ENCODE data around the gene PPIL3. TPM values are rescaled to one million over a fixed set of nuclear protein-coding genes. Genes with fewer than 3 reads are reported as not detected.

PPIL3 gene
- polyA plus RNA-seq, 3 donors = 12.3 to 34.6 (median 20.4) TPM

GRCh38 chr2:200863782-200864175 lies 25.1 kb downstream of the PPIL3 start:
- Histone ChIP-seq H3K27ac (ENCODE audit: low read depth in 1 of 2, low read length in 2 of 2) (peak overlapping the region; percentile 100), H3K36me3 (replicated peaks in 1 of 2; ENCODE audit: control insufficient read depth in 1 of 2, insufficient read depth in 2 of 2, low read length in 2 of 2) (peaks cover 24 to 28% of the 10 kb centered on the region in 2 donors), H3K27me3 (ENCODE audit: control insufficient read depth in 2 of 2, insufficient read depth in 2 of 2, low read length in 2 of 2) (no peaks in the 10 kb centered on the region), H3K4me3 (replicated peaks in 1 of 3; ENCODE audit: low read depth in 2 of 3, low read length in 3 of 3) (peak overlapping the region; percentile 79 to 88 (median 86)), H4K20me1 (ENCODE audit: insufficient read depth, low read length) (peaks cover 53% of the 10 kb centered on the region), H3K9ac (ENCODE audit: insufficient read depth, low read length, poor library complexity, severe bottlenecking) (peak overlapping the region; percentile 100), H3K79me2 (ENCODE audit: insufficient read depth, low read length) (peaks cover 74% of the 10 kb centered on the region), H2AFZ (ENCODE audit: insufficient read depth, low read depth, low read length, poor library complexity, severe bottlenecking) (no peak overlapping the region), H3K9me3 (replicated peaks in 1 of 2; ENCODE audit: control insufficient read depth in 1 of 2, insufficient read depth in 1 of 2, low read length in 2 of 2) (no peaks in the 10 kb centered on the region), H3K4me2 (replicated peaks; ENCODE audit: extremely low read depth, low read length, poor library complexity, severe bottlenecking) (peak overlapping the region; percentile 81), H3K4me1 (ENCODE audit: control insufficient read depth in 1 of 2, insufficient read depth in 2 of 2, low read length in 2 of 2) (peaks cover 40 to 59% of the 10 kb centered on the region in 2 donors)
- H3K4me3 Mint-ChIP-seq = peak overlapping the region; percentile 89 to 97
- peaks cover 44% of the 10 kb centered on the region for H3K4me1 Mint-ChIP-seq
- peak overlapping the region; percentile 98 to 100 (median 100) for H3K27ac Mint-ChIP-seq
- H3K27me3 Mint-ChIP-seq (ENCODE audit: low read depth in 3 of 3) = no peaks in the 10 kb centered on the region
- intact Hi-C loops (cut with micrococcal nuclease) = loop anchor here (2.0 to 10.0 kb wide), 4 partner anchors 25 to 229 kb away; partner anchors contain the start of genes BZW1 (in 2 of the 2), NIF3L1 (in 1 of the 2) and PPIL3 (in 1 of the 2)
- H3K9me3 Mint-ChIP-seq = peaks cover 0 to 1% (median 0%) of the 10 kb centered on the region in 7 donors
- TF ChIP-seq, protein P1, sequence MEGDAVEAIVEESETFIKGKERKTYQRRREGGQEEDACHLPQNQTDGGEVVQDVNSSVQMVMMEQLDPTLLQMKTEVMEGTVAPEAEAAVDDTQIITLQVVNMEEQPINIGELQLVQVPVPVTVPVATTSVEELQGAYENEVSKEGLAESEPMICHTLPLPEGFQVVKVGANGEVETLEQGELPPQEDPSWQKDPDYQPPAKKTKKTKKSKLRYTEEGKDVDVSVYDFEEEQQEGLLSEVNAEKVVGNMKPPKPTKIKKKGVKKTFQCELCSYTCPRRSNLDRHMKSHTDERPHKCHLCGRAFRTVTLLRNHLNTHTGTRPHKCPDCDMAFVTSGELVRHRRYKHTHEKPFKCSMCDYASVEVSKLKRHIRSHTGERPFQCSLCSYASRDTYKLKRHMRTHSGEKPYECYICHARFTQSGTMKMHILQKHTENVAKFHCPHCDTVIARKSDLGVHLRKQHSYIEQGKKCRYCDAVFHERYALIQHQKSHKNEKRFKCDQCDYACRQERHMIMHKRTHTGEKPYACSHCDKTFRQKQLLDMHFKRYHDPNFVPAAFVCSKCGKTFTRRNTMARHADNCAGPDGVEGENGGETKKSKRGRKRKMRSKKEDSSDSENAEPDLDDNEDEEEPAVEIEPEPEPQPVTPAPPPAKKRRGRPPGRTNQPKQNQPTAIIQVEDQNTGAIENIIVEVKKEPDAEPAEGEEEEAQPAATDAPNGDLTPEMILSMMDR (IDR thresholded peaks at IDR 0.05) = no peak
- 0% methylated on average over 18 of the region's 19 CpGs for WGBS (ENCODE audit: insufficient coverage)
- DNase-seq = peak in 1 of 3 donors; percentile 80
- peaks cover 28 to 35% of the 10 kb centered on the region in 2 donors for H3K36me3 Mint-ChIP-seq

- H3K4me3 ChIP-seq (replicated peaks in 1 of 3; ENCODE audit: low read depth in 2 of 3, low read length in 3 of 3) = peak overlapping the region; percentile 79 to 88 (median 86)
- TF ChIP-seq, protein P1 (IDR thresholded peaks at IDR 0.05) = no peak
- peaks cover 40 to 48% of the 10 kb centered on the region in 2 donors for H3K36me3 Mint-ChIP-seq
- H3K9me3 ChIP-seq (replicated peaks in 1 of 2; ENCODE audit: control insufficient read depth in 1 of 2, insufficient read depth in 1 of 2, low read length in 2 of 2) = no peaks in the 10 kb centered on the region
- peaks cover 42% of the 10 kb centered on the region for H3K4me1 Mint-ChIP-seq
- H3K4me2 ChIP-seq (replicated peaks; ENCODE audit: extremely low read depth, low read length, poor library complexity, severe bottlenecking) = peak overlapping the region; percentile 81
- peak overlapping the region; percentile 98 to 100 (median 100) for H3K27ac Mint-ChIP-seq
- H3K4me1 ChIP-seq (ENCODE audit: control insufficient read depth in 1 of 2, insufficient read depth in 2 of 2, low read length in 2 of 2) = peaks cover 40 to 59% of the 10 kb centered on the region in 2 donors
- 0% methylated on average over 13 of the region's 13 CpGs for WGBS (ENCODE audit: insufficient coverage)
- peaks cover 0 to 1% (median 0%) of the 10 kb centered on the region in 7 donors for H3K9me3 Mint-ChIP-seq
- peak; percentile 66 to 83 (median 70) for DNase-seq
- intact Hi-C loops (cut with micrococcal nuclease) = loop anchor here (5.0 to 10.0 kb wide), 3 partner anchors 50 to 228 kb away; partner anchors contain the start of gene BZW1 (in 2 of the 2)
- H3K27ac ChIP-seq (ENCODE audit: low read depth in 1 of 2, low read length in 2 of 2) = peak overlapping the region; percentile 100
- H4K20me1 ChIP-seq (ENCODE audit: insufficient read depth, low read length) = peaks cover 65% of the 10 kb centered on the region
- H3K36me3 ChIP-seq (replicated peaks in 1 of 2; ENCODE audit: control insufficient read depth in 1 of 2, insufficient read depth in 2 of 2, low read length in 2 of 2) = peaks cover 36 to 40% of the 10 kb centered on the region in 2 donors
- H3K4me3 Mint-ChIP-seq = peak overlapping the region; percentile 89 to 97
- H2AFZ ChIP-seq (ENCODE audit: insufficient read depth, low read depth, low read length, poor library complexity, severe bottlenecking) = no peak overlapping the region
- H3K27me3 ChIP-seq (ENCODE audit: control insufficient read depth in 2 of 2, insufficient read depth in 2 of 2, low read length in 2 of 2) = no peaks in the 10 kb centered on the region
- H3K27me3 Mint-ChIP-seq (ENCODE audit: low read depth in 3 of 3) = no peaks in the 10 kb centered on the region
- H3K9ac ChIP-seq (ENCODE audit: insufficient read depth, low read length, poor library complexity, severe bottlenecking) = peak overlapping the region; percentile 100
- peaks cover 86% of the 10 kb centered on the region for H3K79me2 ChIP-seq (ENCODE audit: insufficient read depth, low read length)
Observed at GRCh38 chr2:200862532-200863000, 26.3 kb downstream of the PPIL3 start.
